WTC11 (cell line): Measurements from ENCODE around the gene SLIT3. TPM values are rescaled to one million over a fixed set of nuclear protein-coding genes. Genes with fewer than 3 reads are reported as not detected.

Experiments
- ATAC-seq: fragments of 200-7000 bp; cut with Tn5 transposase; 2 replicates; pipeline ENCODE4 v1.10.0; 2021; ENCODE audit warnings: mild to moderate bottlenecking, moderate library complexity
- CTCF ChIA-PET: fragments of 300-600 bp; sonication (Branson Sonifier 250); formaldehyde crosslinking; loops from one replicate; lab custom pipeline; 2021; ENCODE audit warnings: antibody characterized with exemption; lab: Charles Lee
- POLR2A ChIA-PET: fragments of 350-600 bp; sonication (Branson Sonifier 250); formaldehyde crosslinking; loops from one replicate; lab custom pipeline; 2021; ENCODE audit warnings: antibody characterized with exemption; lab: Charles Lee
- DNase-seq: peaks from one replicate; pipeline ENCODE4 v3.0.0; 2021; ENCODE audit warnings: low spot score
- H3K27ac Mint-ChIP-seq: 2 replicates; pipeline ENCODE4 v1.8.0; 2021; ENCODE audit warnings: mixed read lengths
- H3K27me3 Mint-ChIP-seq: 2 replicates; pipeline ENCODE4 v1.8.0; 2021; ENCODE audit warnings: low read depth, mild to moderate bottlenecking, moderate library complexity, mixed read lengths
- H3K36me3 Mint-ChIP-seq: 2 replicates; pipeline ENCODE4 v1.8.0; 2021; ENCODE audit warnings: mixed read lengths
- H3K4me1 Mint-ChIP-seq: 2 replicates; pipeline ENCODE4 v1.8.0; 2022; ENCODE audit warnings: mixed read lengths
- H3K4me3 Mint-ChIP-seq: 2 replicates; pipeline ENCODE4 v1.8.0; 2021; ENCODE audit warnings: mild to moderate bottlenecking, moderate library complexity, mixed read lengths
- H3K9me3 Mint-ChIP-seq: 2 replicates; pipeline ENCODE4 v1.8.0; 2021; ENCODE audit warnings: mixed read lengths
- CREB1 ChIP-seq: sonication (generic); formaldehyde crosslinking; IDR thresholded peaks from 2 replicates; pipeline ENCODE4 v1.8.0; 2023; ENCODE audit warnings: mild to moderate bottlenecking, missing genetic modification reagents
- CREM ChIP-seq: sonication (generic); formaldehyde crosslinking; IDR thresholded peaks from 2 replicates; pipeline ENCODE4 v1.8.1; 2022; ENCODE audit warnings: mild to moderate bottlenecking, missing genetic modification reagents, moderate library complexity
- CTCF ChIP-seq: fragments of 200-600 bp; IDR thresholded peaks from 2 replicates; pipeline ENCODE4 v1.8.0; 2022; ENCODE audit warnings: antibody characterized with exemption
- E2F1 ChIP-seq: sonication (generic); formaldehyde crosslinking; IDR thresholded peaks from 2 replicates; pipeline ENCODE4 v1.8.0; 2022; ENCODE audit warnings: mild to moderate bottlenecking, missing genetic modification reagents
- E2F4 ChIP-seq: sonication (generic); formaldehyde crosslinking; IDR thresholded peaks from 2 replicates; pipeline ENCODE4 v1.8.1; 2022; ENCODE audit warnings: low read depth, mild to moderate bottlenecking, moderate library complexity, missing genetic modification reagents, borderline replicate concordance
- EMX1 ChIP-seq: fragments of 250-450 bp; sonication (Bioruptor Pico); IDR thresholded peaks from 2 replicates; pipeline ENCODE4 v1.8.0; 2021; ENCODE audit warnings: mild to moderate bottlenecking
- FOXK1 ChIP-seq: sonication (generic); formaldehyde crosslinking; IDR thresholded peaks from 2 replicates; pipeline ENCODE4 v1.8.0; 2022; ENCODE audit warnings: mild to moderate bottlenecking, moderate library complexity, missing genetic modification reagents
- FOXP1 ChIP-seq: sonication (generic); formaldehyde crosslinking; IDR thresholded peaks from 2 replicates; pipeline ENCODE4 v1.8.0; 2022; ENCODE audit warnings: missing genetic modification reagents, mild to moderate bottlenecking, moderate library complexity, borderline replicate concordance
- FOXP4 ChIP-seq: sonication (generic); formaldehyde crosslinking; IDR thresholded peaks from 2 replicates; pipeline ENCODE4 v1.8.0; 2022; ENCODE audit warnings: mild to moderate bottlenecking, missing genetic modification reagents
- GTF2I ChIP-seq: fragments of 250-450 bp; sonication (Bioruptor Pico); conservative IDR thresholded peaks from 2 replicates; pipeline ENCODE4 v1.4.0; 2021; ENCODE audit warnings: mild to moderate bottlenecking
- HMGXB4 ChIP-seq: sonication (generic); formaldehyde crosslinking; IDR thresholded peaks from 2 replicates; pipeline ENCODE4 v1.8.1; 2023; ENCODE audit warnings: mild to moderate bottlenecking, moderate library complexity, missing genetic modification reagents
- IRF1 ChIP-seq: sonication (generic); formaldehyde crosslinking; IDR thresholded peaks from 2 replicates; pipeline ENCODE4 v1.8.0; 2023; ENCODE audit warnings: missing genetic modification reagents
- NR1H2 ChIP-seq: sonication (generic); formaldehyde crosslinking; IDR thresholded peaks from 2 replicates; pipeline ENCODE4 v1.9.0; 2021; ENCODE audit warnings: mild to moderate bottlenecking, moderate library complexity, missing genetic modification reagents
- NR3C1 ChIP-seq: sonication (generic); formaldehyde crosslinking; conservative IDR thresholded peaks from 2 replicates; pipeline ENCODE4 v1.8.1; 2023; ENCODE audit warnings: low read depth, mild to moderate bottlenecking, missing genetic modification reagents
- OVOL2 ChIP-seq: fragments of 250-450 bp; sonication (Bioruptor Pico); IDR thresholded peaks from 2 replicates; pipeline ENCODE4 v1.9.0; 2021; ENCODE audit warnings: mild to moderate bottlenecking, borderline replicate concordance
- PRDM15 ChIP-seq: sonication (generic); formaldehyde crosslinking; IDR thresholded peaks from 2 replicates; pipeline ENCODE4 v1.8.0; 2022; ENCODE audit warnings: missing genetic modification reagents
- SOX15 ChIP-seq: fragments of 250-450 bp; sonication (Bioruptor Pico); IDR thresholded peaks from 2 replicates; pipeline ENCODE4 v1.9.0; 2021; ENCODE audit warnings: mild to moderate bottlenecking
- TEAD4 ChIP-seq: sonication (generic); formaldehyde crosslinking; IDR thresholded peaks from 2 replicates; pipeline ENCODE4 v1.8.0; 2022; ENCODE audit warnings: mild to moderate bottlenecking, missing genetic modification reagents
- TP53 ChIP-seq: sonication (generic); formaldehyde crosslinking; IDR thresholded peaks from 2 replicates; pipeline ENCODE4 v1.8.1; 2023; ENCODE audit warnings: mild to moderate bottlenecking, missing genetic modification reagents
- ZNF138 ChIP-seq: sonication (generic); formaldehyde crosslinking; conservative IDR thresholded peaks from 2 replicates; pipeline ENCODE4 v1.8.1; 2022; ENCODE audit warnings: mild to moderate bottlenecking, moderate library complexity, missing genetic modification reagents
- ZNF219 ChIP-seq: sonication (generic); formaldehyde crosslinking; IDR thresholded peaks from 2 replicates; pipeline ENCODE4 v1.8.0; 2023; ENCODE audit warnings: missing genetic modification reagents, mild to moderate bottlenecking, borderline replicate concordance
- ZNF281 ChIP-seq: sonication (generic); formaldehyde crosslinking; IDR thresholded peaks from 2 replicates; pipeline ENCODE4 v1.8.0; 2023; ENCODE audit warnings: mild to moderate bottlenecking, missing genetic modification reagents
- ZNF423 ChIP-seq: fragments of 250-450 bp; sonication (Bioruptor Pico); IDR thresholded peaks from 2 replicates; pipeline ENCODE4 v2.1.2; 2022; ENCODE audit warnings: mild to moderate bottlenecking, moderate library complexity
- ZNF671 ChIP-seq: fragments of 250-450 bp; sonication (Bioruptor Pico); IDR thresholded peaks from 2 replicates; pipeline ENCODE4 v1.8.0; 2021; ENCODE audit warnings: mild to moderate bottlenecking
- total RNA-seq: library from RNA; stranded (reverse); gene quantifications from 3 replicates; pipeline ENCODE4 v1.2.3, GENCODE V29; 2021

SLIT3 gene
- total RNA-seq, 1 experiment from 2014 or later = 1.9 TPM

- TF ChIP-seq SOX15 (CRISPR knock-in tag) (no peak), E2F4 (CRISPR knock-in tag) (no peak), E2F1 (no peak), PRDM15 (no peak), FOXP1 (CRISPR knock-in tag) (no peak), CREM (CRISPR knock-in tag) (no peak), HMGXB4 (CRISPR knock-in tag) (no peak), OVOL2 (no peak), EMX1 (CRISPR knock-in tag) (no peak), ZNF138 (CRISPR knock-in tag) (no peak), NR3C1 (no peak), ZNF671 (no peak)
Measured at GRCh38 chr5:168648576-168648975, 652.4 kb downstream of the SLIT3 start (continued).

- ATAC-seq (no peak), DNase-seq (no peak)
- Mint-ChIP-seq H3K9me3 (peaks cover 7% of the 10 kb centered on the region), H3K4me1 (no peaks in the 10 kb centered on the region), H3K36me3 (peaks cover 5% of the 10 kb centered on the region), H3K27me3 (peaks cover 2% of the 10 kb centered on the region; the same call in 1 of the 2 replicates), H3K4me3 (no peak overlapping the region), H3K27ac (no peak overlapping the region)
- ChIA-PET CTCF (no interaction called here), POLR2A (no interaction called here)
- TF ChIP-seq FOXP4 (CRISPR knock-in tag) (no peak), GTF2I (CRISPR knock-in tag) (no peak), ZNF219 (CRISPR knock-in tag) (no peak), FOXK1 (no peak), IRF1 (CRISPR knock-in tag) (no peak), CREB1 (no peak), TP53 (no peak), OVOL2 (no peak), NR1H2 (CRISPR knock-in tag) (no peak), TEAD4 (no peak), CTCF (no peak), ZNF281 (CRISPR knock-in tag) (no peak), ZNF423 (CRISPR knock-in tag) (no peak)
Measured at GRCh38 chr5:168648016-168648415, 652.9 kb downstream of the SLIT3 start.
